Daoy (cell line): ENCODE data around the gene EIF4E1B. TPM values are rescaled to one million over a fixed set of nuclear protein-coding genes. Genes with fewer than 3 reads are reported as not detected.
A peak's percentile ranks its signal among the peaks of the same experiment; 100 is the strongest.

ENCODE experiments used
- DNase-seq: peaks from one replicate; pipeline ENCODE4 v3.0.0-alpha.2; 2015; ENCODE audit warnings: low read depth
- total RNA-seq: library from RNA; depleted of rRNA; stranded (reverse); fragments of >200 nt; shearing (Covaris generic); gene quantifications from 2 replicates; pipeline ENCODE4 v1.2.3, GENCODE V29; 2014

The EIF4E1B gene
- total RNA-seq, 1 experiment from 2014 or later, result not detected

DNA sequence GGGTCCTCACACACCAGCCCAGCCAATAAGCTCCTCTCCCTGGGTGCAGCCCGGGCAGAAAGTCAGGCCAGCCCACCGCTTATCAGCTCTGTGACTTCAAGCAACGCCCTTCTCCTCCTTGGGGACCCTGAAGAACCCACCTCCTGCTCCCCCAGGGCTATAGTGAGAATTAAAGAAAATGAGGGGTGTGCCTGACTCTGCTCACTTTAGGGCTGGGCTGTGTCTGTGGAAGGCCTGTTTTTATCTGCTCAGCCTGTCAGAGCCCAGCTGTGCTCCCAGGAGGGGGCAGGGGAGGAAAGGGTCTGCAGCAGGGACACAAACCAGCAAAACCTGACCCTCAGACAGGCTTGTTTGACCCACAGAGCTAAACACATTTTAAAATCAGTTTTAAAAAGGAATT is 24.4 kb upstream of the EIF4E1B start:
- DNase-seq, result no peak

DNA sequence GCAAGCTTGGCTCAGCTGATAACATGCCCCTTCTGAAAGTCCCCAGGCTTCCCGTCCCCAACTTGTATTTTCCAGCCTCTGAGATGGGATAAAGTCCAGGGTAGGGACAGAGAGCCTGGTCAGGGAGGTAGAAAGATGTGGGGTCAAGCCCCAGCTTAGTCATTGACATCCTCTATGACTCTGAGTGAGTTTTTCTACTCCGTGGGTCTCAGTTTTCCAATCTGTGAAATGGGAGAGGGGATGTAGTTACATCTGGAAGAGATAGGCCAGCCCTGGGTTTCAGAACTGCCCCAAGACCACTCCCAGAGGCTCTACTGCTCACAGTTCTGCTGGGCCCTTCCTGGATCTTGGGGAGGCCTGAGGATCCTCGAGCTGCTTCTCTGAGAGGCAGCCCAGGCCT is 23.6 kb upstream of the EIF4E1B start:
- DNase-seq, result no peak

DNA sequence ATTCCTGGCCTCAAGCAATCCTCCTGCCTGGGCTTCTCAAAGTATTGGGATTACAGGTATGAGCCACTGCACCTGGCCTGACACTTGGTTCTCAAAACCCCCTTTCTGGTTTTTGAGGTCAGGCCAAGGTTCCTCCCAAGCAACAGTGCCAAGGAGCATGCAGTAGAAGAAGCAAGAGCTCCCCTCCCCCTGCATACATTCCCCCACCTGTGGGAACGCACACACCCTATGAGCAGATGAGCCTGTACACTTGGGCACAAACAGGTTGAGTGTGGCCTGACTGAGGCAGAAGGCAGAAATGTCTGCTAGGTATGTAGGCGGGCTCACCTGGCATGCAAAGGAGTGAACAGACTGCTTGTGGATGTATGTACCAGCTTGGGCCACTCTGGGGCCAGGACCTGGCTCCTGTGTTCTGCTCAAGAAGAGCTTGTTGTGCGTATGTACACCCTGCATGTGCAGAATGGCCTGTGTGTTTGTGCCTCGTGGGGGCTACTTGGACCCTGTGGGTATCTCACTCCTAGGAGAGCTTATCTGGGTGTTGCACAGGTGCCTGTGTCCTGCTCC is 22.3 kb upstream of the EIF4E1B start:
- no peak for DNase-seq

DNA sequence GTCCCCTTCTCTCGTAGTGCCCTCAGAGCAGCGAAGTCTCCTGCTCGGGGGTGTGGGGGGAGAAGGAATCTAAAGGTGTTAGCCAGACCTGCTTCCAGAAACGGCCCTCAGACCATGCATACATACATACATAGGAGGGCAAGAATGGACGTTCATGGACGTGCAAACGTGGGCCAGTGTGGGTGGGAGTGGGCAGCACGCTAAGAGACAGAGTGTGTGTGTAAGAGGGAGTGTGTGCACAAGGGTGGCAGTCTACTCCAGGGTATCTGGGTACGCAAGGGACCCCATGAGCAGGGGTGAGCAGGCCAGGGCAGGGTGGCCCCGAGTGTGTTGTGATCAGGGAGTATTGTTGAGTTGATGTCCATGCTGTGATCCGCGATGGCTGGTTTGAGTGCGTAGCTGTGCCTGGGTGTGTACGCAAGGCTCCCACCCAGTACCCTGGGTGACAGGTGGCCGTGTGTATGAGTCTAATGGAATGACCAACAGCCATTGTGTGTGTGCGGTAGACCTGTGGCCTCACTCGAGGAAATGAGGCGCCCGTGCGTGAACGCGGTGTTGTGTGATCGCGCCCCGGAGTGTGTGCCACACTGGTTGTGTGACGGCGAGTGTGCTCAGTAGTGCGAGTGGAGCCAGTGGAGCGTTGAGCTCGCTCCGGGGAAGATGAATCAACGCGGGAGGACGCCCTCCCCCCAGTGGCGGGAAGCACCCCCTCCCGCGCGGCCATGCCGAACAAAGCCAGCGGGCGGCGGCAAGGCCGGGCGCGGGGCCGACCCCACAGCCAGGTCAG is 21.3 kb upstream of the EIF4E1B start:
- DNase-seq, result peak; percentile 34

DNA sequence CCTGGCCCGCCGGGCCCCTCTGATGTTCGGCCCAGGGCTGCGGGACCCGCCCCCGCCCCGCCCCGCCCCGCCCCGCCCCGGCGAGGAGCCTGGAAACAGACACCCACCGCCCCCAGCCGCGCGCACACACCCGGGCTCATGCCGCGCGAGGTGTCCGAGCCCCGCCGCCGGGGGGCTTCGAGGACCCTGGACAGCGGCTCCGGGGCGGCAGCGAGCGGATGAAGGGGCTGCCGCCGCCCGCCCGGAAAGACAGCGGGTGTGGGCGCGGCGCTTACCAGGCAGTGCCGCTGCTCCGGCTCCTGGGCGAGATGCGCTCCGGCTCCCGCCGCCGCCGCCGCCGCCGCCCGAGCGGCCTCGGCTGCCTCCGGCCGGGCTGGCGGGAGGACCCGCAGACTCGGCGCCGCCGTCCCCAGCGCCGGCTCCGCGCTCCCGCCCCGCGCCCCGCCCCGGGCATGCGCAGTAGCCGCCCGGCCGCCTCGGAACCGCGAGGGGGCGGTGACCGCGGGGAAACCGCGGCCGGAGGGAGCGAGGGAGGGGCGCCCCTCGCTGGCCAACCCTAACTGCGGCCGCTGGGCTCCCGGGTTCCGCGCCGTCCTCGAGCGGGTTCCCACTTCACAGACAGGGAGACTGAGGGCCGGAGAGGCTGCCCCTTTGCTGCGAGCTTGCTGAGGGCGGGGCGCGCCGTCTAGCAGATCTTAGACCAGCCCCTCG is 20.6 kb upstream of the EIF4E1B start, which contains the start of gene GPRIN1:
GPRIN1 (minus strand) TSS at position 433 of the 711 bp plus-strand sequence. CDS start 10,322 bp downstream, outside the sequence.
- DNase-seq, result peak; percentile 84

DNA sequence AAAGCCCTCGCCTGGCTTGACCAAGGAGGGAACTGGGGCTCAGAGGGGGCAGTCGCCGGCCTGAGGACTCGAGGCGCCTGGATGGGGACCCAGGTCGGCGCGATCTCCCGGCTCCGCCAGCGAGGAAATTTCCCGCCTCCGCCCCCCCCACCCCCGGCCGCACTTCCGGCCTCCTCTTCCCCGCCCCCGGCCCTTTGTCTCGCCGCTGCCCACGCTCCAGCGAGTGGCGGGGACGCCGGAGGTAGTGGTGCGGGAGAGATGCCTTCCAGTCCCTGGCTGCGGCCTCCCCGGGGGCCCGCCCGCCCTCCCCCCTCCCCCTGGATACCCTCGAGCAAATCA is 20.1 kb upstream of the EIF4E1B start:
- DNase-seq, result no peak

DNA sequence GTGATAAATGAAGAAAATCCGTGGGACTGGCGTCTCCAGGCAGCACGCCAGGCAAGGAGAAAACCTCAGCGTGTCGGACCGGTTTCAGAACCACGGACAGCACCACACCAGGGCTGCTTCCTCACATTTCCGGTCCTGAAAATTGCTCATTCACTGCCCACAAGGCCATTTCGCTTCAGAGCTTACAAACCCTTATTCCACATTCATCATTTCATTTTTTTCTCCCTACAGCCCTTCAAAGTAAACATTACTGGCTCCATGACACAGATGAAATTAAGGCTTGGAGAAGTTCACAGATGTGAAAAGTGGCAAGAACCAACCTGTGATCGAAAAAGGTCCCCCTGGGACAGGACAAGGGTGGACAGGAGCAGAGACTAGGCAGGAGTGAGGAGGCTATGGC is 19.0 kb upstream of the EIF4E1B start:
- DNase-seq, result peak; percentile 91

DNA sequence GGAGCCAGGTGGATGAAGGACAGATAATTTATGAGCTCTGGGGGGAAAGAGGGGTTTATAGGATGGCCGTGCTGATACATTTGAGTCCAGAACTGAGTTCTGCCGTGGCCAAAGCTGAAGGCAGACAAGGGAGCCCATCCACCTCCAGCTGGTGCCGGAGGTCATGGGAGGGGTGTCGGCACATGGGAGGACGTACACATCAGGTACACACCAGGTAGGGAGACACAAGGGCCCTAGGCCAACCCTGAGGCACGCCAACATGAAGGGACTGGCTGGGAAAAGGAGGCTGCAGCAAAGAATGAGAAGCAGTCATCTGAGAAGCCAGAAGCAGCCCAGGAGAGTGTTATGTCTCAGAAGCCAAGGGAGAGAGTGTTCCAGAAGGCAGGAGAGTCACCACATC is 18.5 kb upstream of the EIF4E1B start:
- no peak for DNase-seq

DNA sequence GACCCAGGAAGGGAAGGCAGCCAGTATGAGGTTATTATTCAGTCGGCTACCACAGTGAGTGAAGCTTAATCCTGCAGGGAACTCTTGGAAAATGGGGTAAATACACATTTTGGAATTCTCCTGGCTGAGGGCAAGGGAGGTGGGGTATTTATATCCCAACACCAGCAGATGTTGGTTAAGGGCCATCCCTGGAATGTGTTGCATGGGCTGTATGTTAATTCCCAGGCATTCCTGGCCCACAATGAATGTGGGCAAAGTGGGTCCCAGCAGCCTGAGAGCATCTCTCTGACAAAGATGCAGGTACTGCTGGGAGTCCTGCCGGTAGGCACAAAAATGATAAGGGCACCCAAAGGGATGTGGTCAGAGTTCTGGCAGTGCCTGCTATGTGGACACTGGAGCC is 17.6 kb upstream of the EIF4E1B start:
- no peak for DNase-seq

DNA sequence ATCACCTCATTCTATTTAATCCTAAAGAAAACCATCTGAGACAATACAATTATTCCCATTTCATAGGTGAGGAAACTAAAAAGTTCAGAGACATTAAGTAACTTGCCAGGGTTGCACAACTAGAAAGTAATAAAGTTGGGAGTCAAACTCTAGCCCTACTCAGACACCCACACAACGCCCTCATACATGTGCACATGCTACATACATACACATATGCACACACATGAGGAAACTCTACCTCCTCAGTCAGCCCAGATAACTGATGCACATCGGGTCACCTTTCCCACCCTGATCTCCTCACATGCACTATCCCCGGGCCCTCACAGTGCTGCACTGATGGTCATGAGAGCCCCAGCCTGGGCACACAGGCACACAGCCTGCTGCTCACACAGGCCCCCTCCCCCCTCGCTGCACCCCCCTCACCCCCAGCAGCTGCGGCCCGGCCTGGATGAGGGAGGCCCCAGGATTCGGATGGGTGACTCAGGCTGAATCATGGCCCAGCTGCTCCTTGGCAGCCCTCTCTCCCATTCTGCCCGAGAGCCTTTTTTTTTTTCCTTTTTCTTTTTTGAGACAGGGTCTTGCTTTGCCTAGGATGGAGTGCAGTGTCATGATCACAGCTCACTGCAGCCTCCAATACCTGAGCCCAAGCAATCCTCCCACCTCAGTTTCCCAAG is 15.5 kb upstream of the EIF4E1B start:
- DNase-seq, result peak; percentile 91

GRCh38 chr5:176616511-176616910 is 14.0 kb upstream of the EIF4E1B start:
- no peak for DNase-seq

DNA sequence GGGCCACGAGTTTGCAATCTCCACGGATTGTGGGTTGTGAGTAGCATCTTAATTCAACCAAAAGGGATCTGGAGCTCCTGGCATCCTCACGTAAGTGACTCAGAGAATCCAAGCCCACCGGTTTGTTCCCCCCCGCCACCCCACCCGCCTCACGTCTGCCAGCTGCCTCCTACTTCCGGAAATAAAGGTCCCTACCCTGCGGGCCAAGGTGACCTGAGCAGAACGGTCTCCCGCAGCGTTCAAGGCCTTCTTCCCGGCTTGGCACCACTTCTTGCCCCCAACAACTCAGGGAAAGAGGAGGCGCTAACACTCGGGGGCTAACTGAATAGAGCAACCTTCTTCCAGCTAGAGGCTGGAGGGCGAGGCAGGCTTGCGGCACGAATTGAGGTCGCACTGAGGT is 11.7 kb upstream of the EIF4E1B start:
- no peak for DNase-seq

DNA sequence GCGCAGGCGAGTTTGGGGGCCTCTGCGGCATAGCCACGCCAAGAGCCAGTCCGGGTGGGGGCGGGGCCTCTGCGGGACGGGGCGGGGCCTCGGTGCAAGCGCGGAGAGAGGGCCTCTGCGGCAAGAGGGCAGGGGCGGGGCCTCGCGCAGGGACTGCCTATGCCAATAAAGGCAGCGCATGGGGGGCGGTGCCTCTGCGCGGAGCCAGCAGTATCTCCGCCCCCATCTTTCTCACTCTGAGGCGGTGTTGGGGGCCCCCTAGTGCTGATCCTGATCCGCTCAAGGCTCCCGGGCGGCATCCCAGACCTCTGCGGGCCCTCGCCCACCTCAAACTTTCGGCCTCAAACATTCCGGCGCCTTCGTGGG is 11.3 kb upstream of the EIF4E1B start:
- DNase-seq, result peak; percentile 95

GRCh38 chr5:176619569-176620332 is 10.7 kb upstream of the EIF4E1B start:
- peak; percentile 38 for DNase-seq

DNA sequence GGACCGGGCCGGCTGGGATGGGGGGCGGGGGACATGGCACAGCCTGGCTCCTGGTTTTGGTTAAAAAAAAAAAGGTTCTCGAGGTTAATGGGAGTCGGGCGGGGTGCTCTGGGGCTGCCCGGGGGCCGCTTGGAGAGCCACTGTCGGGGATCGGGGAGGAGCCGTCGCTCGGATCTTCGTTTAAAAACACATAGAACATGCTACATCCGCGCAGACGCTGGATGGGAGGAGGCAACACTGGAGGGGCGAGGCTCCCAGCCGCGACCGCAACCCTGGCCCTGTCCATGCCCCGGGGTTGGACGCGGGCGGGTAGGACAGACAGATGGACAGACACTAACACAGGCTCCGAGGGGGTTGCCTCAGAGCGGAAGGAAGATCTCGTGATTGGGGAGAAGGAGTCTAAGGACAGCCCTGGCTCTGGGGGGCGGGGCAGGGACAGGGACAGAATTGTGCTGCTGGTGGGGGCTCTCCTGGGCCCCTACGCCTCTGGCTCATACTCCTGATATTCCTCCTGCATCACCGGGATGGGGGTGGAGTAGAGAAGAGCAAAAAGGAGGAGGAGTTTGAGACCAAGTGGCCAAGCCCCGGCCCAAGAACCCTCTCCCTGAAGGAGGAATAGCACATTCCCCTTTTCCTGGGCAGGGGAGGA is 10.0 kb upstream of the EIF4E1B start:
- peak; percentile 39 for DNase-seq

- DNase-seq, result peak; percentile 68
Measured at GRCh38 chr5:176621661-176622079, 8.8 kb upstream of the EIF4E1B start.

DNA sequence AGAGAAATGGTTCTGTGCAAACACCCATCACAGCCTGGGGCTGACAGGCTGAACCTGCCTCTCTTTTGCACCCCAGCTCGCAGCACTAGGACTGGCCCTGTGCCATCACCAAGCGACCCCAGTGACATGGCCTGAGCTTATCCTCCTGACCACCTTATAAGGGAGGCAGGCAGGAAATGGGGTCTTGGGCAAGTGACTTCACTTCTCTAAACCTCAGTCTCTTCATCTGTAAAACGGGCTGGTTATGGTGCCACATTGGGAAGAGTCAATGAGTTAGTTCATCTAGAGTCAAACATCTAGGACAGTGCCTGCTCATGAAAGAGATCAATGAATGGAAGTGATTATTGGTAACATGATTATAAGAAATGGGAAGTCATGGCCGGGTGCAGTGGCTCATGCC is 6.3 kb upstream of the EIF4E1B start:
- DNase-seq, result no peak

- no peak for DNase-seq
Measured at GRCh38 chr5:176624938-176625337, 5.5 kb upstream of the EIF4E1B start.

DNA sequence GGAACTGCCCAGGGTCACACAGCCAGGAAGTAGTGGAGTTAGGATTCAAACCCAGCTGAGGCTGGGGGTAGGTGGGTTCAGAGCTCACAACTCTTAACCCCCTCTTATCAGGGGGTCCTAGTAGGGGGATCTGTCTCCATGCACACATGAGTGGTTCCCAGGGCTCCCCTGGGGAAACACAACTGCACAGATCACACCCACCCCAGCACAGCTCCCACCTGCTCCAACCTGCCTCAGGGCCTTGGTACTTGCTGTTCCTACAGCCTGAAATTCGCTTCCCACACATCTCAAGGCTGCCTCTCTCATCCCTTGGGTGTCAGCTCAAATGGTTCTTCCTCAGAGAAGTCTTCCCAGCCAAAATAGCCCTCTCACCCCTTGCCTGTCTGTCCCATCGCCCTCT is 5.0 kb upstream of the EIF4E1B start:
- DNase-seq, result no peak

- DNase-seq, result no peak
Measured at GRCh38 chr5:176625966-176626875, 4.3 kb upstream of the EIF4E1B start.
